OCI-LY7 (cell line): ENCODE measurements around the gene GRIN3A.

Experiments
- CTCF ChIP-seq: fragments of 200-600 bp; sonication (generic); conservative IDR thresholded peaks from 2 replicates; pipeline ENCODE4 v1.5.1; 2014; ENCODE audit warnings: mild to moderate bottlenecking, antibody characterized with exemption, low read length, moderate library complexity, mixed read lengths
- EZH2phosphoT487 ChIP-seq: fragments of 200-600 bp; sonication (generic); IDR thresholded peaks from 2 replicates; pipeline ENCODE4 v1.6.1; 2018; ENCODE audit warnings: low read depth, borderline replicate concordance, mild to moderate bottlenecking, mixed run types, antibody characterized with exemption, low read length, moderate library complexity, mixed read lengths

GRCh38 chr9:101620452-101620851 is 118.0 kb downstream of the GRIN3A start:
- TF ChIP-seq CTCF (no peak), EZH2phosphoT487 (no peak)
